KMS-11 (cell line): ENCODE results near the gene GATA5.

Experiments
- H2AFZ ChIP-seq: fragments of 200-600 bp; sonication (generic); 2 replicates; pipeline ENCODE4 v1.6.1; 2016; ENCODE audit warnings: antibody characterized with exemption, mixed run types, low read depth
- H3K27ac ChIP-seq: fragments of 200-600 bp; sonication (generic); 2 replicates; pipeline ENCODE4 v1.6.1; 2016; ENCODE audit warnings: mild to moderate bottlenecking, mixed run types
- H3K27me3 ChIP-seq: fragments of 200-600 bp; sonication (generic); 2 replicates; pipeline ENCODE4 v1.6.1; 2017; ENCODE audit warnings: mild to moderate bottlenecking, low read depth, mixed run types, moderate library complexity; ENCODE audit not compliant: insufficient read depth
- H3K36me3 ChIP-seq: fragments of 200-600 bp; sonication (generic); 2 replicates; pipeline ENCODE4 v1.6.1; 2017; ENCODE audit warnings: mild to moderate bottlenecking, mixed run types; ENCODE audit not compliant: insufficient read depth
- H3K4me1 ChIP-seq: fragments of 200-600 bp; sonication (generic); 2 replicates; pipeline ENCODE4 v1.6.1; 2016; ENCODE audit warnings: mild to moderate bottlenecking, low read depth, mixed run types; ENCODE audit not compliant: poor library complexity, severe bottlenecking
- H3K4me2 ChIP-seq: fragments of 200-600 bp; sonication (generic); 2 replicates; pipeline ENCODE4 v1.7.0; 2016; ENCODE audit warnings: mild to moderate bottlenecking, mixed run types
- H3K4me3 ChIP-seq: fragments of 200-600 bp; sonication (generic); IDR thresholded peaks from 2 replicates; pipeline ENCODE4 v1.6.1; 2017; ENCODE audit warnings: low read depth, low read length, mixed read lengths; ENCODE audit not compliant: insufficient read depth
- H3K79me2 ChIP-seq: fragments of 200-600 bp; sonication (generic); 2 replicates; pipeline ENCODE4 v1.6.1; 2016; ENCODE audit warnings: low read depth, mixed run types; ENCODE audit not compliant: insufficient read depth
- H3K9ac ChIP-seq: fragments of 200-600 bp; sonication (generic); 2 replicates; pipeline ENCODE4 v1.6.1; 2016; ENCODE audit warnings: mild to moderate bottlenecking, mixed run types
- H4K20me1 ChIP-seq: fragments of 200-600 bp; sonication (generic); 2 replicates; pipeline ENCODE4 v1.6.1; 2016; ENCODE audit warnings: mild to moderate bottlenecking, mixed run types; ENCODE audit not compliant: insufficient read depth
- TF ChIP-seq, protein P1 (sequence below): fragments of 200-600 bp; sonication (generic); conservative IDR thresholded peaks from 2 replicates; pipeline ENCODE4 v1.6.1; 2017; ENCODE audit warnings: low read depth, mild to moderate bottlenecking, antibody characterized with exemption, low read length, moderate library complexity, mixed read lengths

The GATA5 gene

GRCh38 chr20:62475027-62475771 lies 596 bp downstream of the GATA5 start:
- Histone ChIP-seq H3K27ac (no peak overlapping the region), H3K27me3 (peaks cover 92% of the 10 kb centered on the region), H3K4me1 (no peaks in the 10 kb centered on the region), H2AFZ (no peak overlapping the region), H3K79me2 (no peaks in the 10 kb centered on the region), H3K36me3 (no peaks in the 10 kb centered on the region), H4K20me1 (no peaks in the 10 kb centered on the region), H3K4me3 (no peak overlapping the region), H3K9ac (no peak overlapping the region), H3K4me2 (no peak overlapping the region)
- TF ChIP-seq, protein P1, sequence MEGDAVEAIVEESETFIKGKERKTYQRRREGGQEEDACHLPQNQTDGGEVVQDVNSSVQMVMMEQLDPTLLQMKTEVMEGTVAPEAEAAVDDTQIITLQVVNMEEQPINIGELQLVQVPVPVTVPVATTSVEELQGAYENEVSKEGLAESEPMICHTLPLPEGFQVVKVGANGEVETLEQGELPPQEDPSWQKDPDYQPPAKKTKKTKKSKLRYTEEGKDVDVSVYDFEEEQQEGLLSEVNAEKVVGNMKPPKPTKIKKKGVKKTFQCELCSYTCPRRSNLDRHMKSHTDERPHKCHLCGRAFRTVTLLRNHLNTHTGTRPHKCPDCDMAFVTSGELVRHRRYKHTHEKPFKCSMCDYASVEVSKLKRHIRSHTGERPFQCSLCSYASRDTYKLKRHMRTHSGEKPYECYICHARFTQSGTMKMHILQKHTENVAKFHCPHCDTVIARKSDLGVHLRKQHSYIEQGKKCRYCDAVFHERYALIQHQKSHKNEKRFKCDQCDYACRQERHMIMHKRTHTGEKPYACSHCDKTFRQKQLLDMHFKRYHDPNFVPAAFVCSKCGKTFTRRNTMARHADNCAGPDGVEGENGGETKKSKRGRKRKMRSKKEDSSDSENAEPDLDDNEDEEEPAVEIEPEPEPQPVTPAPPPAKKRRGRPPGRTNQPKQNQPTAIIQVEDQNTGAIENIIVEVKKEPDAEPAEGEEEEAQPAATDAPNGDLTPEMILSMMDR: no peak

GRCh38 chr20:62474604-62475026 lies 1.2 kb downstream of the GATA5 start:
- no peak overlapping the region for H3K27ac ChIP-seq
- H3K36me3 ChIP-seq: no peaks in the 10 kb centered on the region
- H3K27me3 ChIP-seq: peaks cover 94% of the 10 kb centered on the region
- no peaks in the 10 kb centered on the region for H4K20me1 ChIP-seq
- H3K79me2 ChIP-seq: no peaks in the 10 kb centered on the region
- no peak overlapping the region for H3K9ac ChIP-seq
- no peak overlapping the region for H2AFZ ChIP-seq
- no peak overlapping the region for H3K4me3 ChIP-seq
- H3K4me1 ChIP-seq: no peaks in the 10 kb centered on the region
- no peak overlapping the region for H3K4me2 ChIP-seq
- TF ChIP-seq, protein P1: no peak

- H3K36me3 ChIP-seq: no peaks in the 10 kb centered on the region
- H3K27ac ChIP-seq: no peak overlapping the region
- H3K4me3 ChIP-seq: no peak overlapping the region
- H4K20me1 ChIP-seq: no peaks in the 10 kb centered on the region
- no peak overlapping the region for H2AFZ ChIP-seq
- H3K4me2 ChIP-seq: no peak overlapping the region
- H3K27me3 ChIP-seq: peaks cover 94% of the 10 kb centered on the region
- H3K9ac ChIP-seq: no peak overlapping the region
- H3K4me1 ChIP-seq: no peaks in the 10 kb centered on the region
- no peaks in the 10 kb centered on the region for H3K79me2 ChIP-seq
- TF ChIP-seq, protein P1: no peak
Observed at GRCh38 chr20:62473717-62474603, 1.8 kb downstream of the GATA5 start.

DNA sequence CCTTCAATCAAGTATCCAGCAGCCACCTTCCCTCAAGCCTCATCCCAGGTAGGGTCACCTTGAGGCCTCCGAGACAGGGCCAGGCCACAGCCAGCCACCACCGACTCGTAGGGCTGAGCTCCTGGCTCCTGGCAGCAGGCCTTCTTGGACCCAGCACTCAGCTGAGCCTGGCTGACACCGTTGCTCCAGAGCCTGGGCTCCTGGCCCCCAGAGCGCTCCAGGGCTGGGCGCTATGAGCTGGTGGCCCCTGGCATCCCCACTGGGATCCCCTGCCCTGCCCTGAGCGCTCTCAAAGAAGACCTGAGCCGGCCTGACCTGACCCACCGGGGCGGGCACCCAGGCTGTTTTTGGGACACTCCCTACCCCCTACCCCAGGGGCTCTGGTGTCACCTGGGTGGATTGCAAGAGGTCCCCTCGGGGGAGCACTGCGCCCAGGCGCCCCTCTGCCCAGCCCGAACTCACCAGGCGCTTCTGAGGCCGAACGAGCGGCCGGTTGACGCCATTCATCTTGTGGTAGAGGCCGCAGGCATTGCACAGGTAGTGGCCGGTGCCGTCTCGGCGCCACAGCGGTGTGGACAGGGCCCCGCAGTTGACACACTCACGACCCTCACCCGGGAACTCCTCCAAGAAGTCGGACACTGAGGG lies 2.7 kb downstream of the GATA5 start:
- H3K4me1 ChIP-seq: no peaks in the 10 kb centered on the region
- no peak overlapping the region for H2AFZ ChIP-seq
- H3K9ac ChIP-seq: no peak overlapping the region
- H3K4me2 ChIP-seq: no peak overlapping the region
- H4K20me1 ChIP-seq: no peaks in the 10 kb centered on the region
- H3K27ac ChIP-seq: no peak overlapping the region
- peaks cover 94% of the 10 kb centered on the region for H3K27me3 ChIP-seq
- TF ChIP-seq, protein P1: no peak
- no peaks in the 10 kb centered on the region for H3K79me2 ChIP-seq
- H3K36me3 ChIP-seq: no peaks in the 10 kb centered on the region
- no peak overlapping the region for H3K4me3 ChIP-seq
